DMS79 treated with DMSO at 0.1 percent for 48 hours (cell line): Measurements from ENCODE around the gene FAM81A.
"Not testable (repeated sequence)": the region's sequence is repeated elsewhere in the genome, so short reads cannot be mapped to it uniquely, and the experiment has no call there.

ENCODE experiments used
- DNase-seq: peaks from one replicate; lab custom pipeline; 2025; lab: John Stamatoyannopoulos, UW

The FAM81A gene

GRCh38 chr15:59437817-59438624 is at the start of gene FAM81A:
Gene FAM81A (plus strand): TSS chr15:59438186. CDS start chr15:59458627, 20,441 bp downstream.
- DNase-seq: peak; percentile 21

- no peak for DNase-seq
These were observed 49.3 kb upstream of the FAM81A start for GRCh38 chr15:59388670-59389069.

GRCh38 chr15:59392299-59392698 is 45.7 kb upstream of the FAM81A start:
- DNase-seq: no peak

GRCh38 chr15:59394166-59394661 is 43.8 kb upstream of the FAM81A start:
- DNase-seq: no peak

- no peak for DNase-seq
These were observed 41.8 kb upstream of the FAM81A start for GRCh38 chr15:59396211-59396610.

- DNase-seq: no peak
These were observed 41.3 kb upstream of the FAM81A start for GRCh38 chr15:59396679-59397078.

- DNase-seq: no peak
These were observed 39.8 kb upstream of the FAM81A start for GRCh38 chr15:59398220-59398619.

GRCh38 chr15:59399465-59400102 is 38.4 kb upstream of the FAM81A start:
- DNase-seq: no peak

- DNase-seq: no peak
These were observed 37.7 kb upstream of the FAM81A start for GRCh38 chr15:59400103-59400813.

- not testable (repeated sequence) for DNase-seq
These were observed 36.7 kb upstream of the FAM81A start for GRCh38 chr15:59401051-59401823.

- no peak for DNase-seq
These were observed 36.0 kb upstream of the FAM81A start for GRCh38 chr15:59401824-59402569.

GRCh38 chr15:59405079-59405478 is 32.9 kb upstream of the FAM81A start:
- no peak for DNase-seq

GRCh38 chr15:59406446-59406845 is 31.5 kb upstream of the FAM81A start:
- no peak for DNase-seq

GRCh38 chr15:59407946-59408345 is 30.0 kb upstream of the FAM81A start:
- DNase-seq: no peak

- DNase-seq: no peak
These were observed 27.5 kb upstream of the FAM81A start for GRCh38 chr15:59410391-59410896.

- no peak for DNase-seq
These were observed 24.4 kb upstream of the FAM81A start for GRCh38 chr15:59413577-59413976.

GRCh38 chr15:59416816-59417215 is 21.2 kb upstream of the FAM81A start:
- DNase-seq: no peak

GRCh38 chr15:59419170-59419569 is 18.8 kb upstream of the FAM81A start:
- no peak for DNase-seq

- DNase-seq: no peak
These were observed 17.9 kb upstream of the FAM81A start for GRCh38 chr15:59420108-59420507.

GRCh38 chr15:59420986-59421618 is 16.9 kb upstream of the FAM81A start:
- no peak for DNase-seq
